GM18868 (cell line): Measurements from ENCODE around the gene VSTM4.

Experiments
- ATAC-seq: cut with Tn5 transposase; IDR thresholded peaks from one replicate; pipeline ENCODE4 v1.9.1; 2021; ENCODE audit warnings: mild to moderate bottlenecking, moderate library complexity; ENCODE audit not compliant: unreplicated experiment

Gene VSTM4

DNA sequence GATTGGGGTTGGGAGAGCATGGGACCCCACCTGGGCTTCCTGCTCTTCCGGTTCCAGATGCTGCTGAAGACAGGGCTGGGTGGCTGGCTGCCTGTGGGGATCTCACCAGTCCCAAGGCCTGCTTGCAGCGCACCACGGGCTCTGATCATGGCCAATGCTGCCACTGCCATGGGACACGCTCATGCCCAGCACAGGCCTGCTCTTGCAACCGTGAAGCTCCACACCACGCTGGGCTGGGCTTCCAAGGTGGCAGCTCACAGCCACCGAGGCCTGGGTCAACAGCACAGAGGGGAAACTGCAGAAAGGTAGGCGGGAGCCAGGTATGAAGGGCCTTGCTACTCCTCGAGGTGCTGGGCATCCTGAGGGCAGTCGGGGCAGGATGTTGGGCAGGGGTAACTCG is 103.6 kb downstream of the VSTM4 start:
- ATAC-seq: no peak

DNA sequence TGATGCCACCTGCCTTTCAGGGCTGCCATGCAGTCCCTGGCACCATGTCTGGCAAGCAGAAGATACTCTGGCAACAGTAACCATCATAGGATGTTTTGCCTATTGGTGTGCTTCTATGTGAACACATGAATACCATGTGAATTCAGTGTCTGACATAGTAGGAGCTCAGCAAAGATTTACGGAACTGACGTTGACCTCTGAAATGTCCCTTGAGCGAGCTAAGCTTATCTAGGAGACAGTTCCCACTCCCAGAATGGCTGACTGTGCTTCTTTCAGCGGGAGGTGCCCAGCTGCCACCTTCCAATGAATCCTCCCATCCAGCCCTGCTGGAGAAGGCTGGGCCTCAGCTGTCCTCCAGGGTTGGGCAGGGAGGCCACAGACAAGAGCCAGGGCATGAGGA is 104.5 kb downstream of the VSTM4 start:
- no peak for ATAC-seq

DNA sequence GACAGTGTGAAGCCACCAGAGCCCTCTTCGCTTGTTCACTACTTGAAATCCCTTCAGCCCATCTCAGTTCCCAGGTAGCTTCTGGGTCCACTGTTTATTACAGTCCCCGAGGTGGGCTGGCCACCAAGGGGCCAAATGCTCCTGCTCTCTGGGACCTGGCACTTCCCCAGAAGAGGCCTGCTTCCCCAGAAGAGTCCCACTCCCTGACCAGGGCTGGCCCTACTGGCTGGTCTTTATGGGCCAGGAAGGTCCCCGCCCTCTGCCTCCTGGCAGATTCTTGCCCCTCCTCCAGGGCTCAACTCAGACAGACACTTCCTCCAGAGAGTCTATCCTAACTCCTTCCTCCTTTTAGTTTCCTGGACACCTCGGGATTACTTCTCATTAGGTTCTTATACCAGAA is 105.0 kb downstream of the VSTM4 start:
- ATAC-seq: no peak

DNA sequence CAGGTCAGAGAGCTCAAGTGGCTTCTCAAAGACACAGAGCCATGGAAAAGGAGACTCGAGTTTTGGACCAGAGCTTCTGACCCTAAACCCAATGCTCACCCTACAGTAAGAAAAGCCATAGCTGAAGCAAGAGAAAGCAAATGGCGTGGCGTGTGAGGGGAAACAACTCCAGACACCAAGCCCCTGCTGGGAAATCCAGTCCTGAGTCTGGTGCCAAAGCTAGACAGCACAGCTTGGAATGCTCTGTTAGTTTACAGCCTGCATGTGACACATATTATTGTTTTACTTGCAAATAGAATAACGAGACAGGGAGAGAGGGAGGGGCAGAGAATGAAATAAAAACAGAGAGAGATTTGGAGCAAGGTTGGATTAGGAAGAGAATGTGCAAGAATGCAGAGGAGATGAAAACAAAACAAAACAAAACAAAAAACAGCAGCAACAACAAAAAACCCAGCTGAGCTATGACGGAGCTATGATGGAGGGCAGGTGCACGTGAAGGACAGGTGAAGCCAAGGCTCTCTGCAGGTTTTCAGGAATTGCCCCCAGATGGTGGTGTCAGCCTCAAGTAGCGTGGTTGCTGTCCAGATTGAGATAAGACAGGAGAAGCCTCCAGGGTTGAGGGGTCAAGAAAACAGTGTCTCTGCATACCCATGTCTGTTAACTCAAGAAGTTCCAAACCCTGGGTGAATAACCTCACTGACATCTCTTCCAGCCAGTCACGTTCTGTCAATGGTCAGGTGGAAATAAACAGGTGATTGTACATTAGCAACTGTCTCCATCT is 105.9 kb downstream of the VSTM4 start:
- no peak for ATAC-seq

DNA sequence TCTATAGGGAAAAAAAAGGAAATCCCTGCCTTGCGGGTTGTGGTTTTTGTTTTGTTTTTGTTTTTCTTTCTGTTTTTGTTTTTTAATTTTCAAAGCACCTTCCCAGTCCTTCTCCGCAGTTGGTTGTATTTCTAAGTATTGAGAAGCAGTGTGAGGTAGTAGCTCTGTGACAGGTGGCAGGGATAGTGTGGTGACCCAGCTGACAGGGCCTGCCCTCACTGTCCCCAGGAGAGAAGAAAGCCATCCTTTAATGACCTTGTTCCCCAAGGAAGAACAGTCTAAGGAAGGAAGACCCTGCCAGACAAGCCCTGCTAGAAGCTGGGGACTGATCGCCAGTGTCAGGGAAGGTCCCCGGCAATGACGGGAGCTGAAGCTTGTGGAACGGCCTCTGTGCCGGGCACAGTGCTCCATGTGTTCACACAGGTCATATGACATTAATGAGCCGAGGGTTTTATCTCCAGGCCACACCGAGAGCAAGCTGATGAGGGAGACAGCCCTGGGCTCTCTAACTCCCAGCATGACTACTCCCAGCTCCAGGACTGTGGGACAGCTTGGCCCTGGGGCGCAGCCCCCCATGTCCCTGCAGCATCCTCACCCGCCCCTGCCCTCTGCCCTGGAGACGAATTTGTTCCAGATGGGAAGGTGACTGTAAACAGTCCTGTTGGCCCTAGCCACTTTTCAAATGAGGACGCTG is 106.7 kb downstream of the VSTM4 start:
- ATAC-seq: no peak

DNA sequence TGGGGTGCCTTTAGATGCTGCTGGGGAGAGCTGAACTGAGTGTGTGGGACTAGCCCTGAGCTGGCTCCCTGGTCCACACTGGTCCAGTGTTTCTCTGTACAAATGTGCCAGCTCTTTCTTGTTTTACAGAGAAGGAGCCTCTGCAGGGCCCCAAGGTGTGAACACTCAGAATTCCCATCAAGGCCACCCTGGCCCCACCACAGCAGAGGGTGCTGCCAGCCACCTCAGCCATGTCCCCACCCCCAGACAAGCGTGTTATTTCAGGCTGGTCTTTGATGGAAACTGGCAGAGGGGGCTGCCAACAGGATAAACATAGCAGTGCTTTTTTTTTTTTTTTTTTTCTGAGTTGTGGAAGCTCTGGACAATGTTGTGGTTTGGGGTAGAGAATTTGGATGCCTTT is 107.2 kb downstream of the VSTM4 start:
- no peak for ATAC-seq

DNA sequence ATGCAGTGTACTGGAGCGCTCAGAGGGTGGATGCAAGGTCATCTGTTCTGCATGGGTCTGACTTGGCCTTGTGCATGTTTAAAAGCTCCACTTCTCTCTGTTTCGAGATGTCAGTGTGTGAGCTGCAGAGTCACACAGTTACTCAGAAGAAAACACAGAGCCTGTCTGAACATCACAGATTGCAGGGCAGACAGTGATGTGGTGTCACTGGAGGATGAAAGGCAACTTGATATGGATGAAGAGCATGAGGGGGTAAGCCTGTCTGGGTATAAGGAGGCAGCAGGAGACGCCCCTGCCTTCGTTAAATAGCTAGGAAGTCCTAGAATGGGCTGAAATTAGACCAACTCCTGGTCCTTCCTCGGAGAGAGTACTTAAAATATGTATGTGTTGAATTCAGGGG is 108.2 kb downstream of the VSTM4 start:
- no peak for ATAC-seq

DNA sequence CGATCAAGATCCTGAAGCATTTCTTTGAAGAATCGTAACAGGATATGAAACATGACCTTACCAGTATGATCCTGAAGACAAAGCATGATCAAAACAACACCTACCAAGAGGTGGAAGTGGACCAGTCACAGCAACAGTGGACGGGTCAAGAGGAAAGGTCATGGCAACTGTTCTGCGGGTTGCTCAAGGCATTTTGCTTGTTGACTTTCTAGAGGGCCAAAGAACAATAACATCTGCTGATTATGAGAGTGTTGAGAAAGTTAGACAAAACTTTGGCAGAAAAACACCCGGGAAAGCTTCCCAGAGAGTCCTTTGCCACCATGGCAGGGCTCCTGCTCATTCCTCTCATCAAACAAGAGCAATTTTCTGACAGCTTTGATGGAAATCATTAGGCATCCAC is 110.1 kb downstream of the VSTM4 start:
- ATAC-seq: no peak

DNA sequence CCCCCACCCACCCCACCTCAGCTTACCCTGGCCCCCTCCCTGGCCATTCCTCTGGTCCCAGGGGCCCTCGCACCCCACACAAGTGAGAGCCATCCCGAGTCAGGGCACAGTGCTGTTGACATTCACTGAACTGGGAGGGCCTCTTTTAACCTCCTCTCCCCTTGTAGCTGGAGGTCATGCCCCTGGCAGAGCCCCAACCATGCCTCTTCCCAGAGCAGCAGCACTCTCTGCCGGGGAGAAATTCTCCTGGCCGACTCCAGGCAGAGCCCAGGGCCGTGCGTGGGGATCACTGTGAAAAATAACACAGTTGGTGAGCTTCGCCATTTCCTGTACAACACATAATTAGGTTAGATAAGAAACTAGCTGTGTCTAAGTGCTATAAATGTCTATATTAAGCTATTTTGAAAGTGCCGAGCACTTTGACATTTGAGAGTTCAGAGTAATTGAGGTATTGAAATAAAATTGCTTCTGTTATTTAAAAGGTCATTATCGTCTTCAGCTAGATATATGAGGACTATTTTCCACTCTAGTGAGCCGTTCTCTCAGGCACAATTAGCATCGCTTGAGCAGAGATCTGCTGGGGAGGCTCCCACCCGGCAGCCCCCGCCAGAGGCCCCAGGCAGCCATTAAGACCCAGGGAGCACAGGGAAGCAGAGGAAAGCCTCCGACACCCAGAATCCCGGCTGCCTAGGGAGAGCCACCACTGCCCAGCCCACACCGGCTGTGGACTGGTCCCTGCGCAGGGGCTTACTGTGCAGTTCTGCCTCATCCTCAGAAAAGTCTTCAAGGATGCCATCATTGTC is 113.3 kb downstream of the VSTM4 start:
- no peak for ATAC-seq

DNA sequence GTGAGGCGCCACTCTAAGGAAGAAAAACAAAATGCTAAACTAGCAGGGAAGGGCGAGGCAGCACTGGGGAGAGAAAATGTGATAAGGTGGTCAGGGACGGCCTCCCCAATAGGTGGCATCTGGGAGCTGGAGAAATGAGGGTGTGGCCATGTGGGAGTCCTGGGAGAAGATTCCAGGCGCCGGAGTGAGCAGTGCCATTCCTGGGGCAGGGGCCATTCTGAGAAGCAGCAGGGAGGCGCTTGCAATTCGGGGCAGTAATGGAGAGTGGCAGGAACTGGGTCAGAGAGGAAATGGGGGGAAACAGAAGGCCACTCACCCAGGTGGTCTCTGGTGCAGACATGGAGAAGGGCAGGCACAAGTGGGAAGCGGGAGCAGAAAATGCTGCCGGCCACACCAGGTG is 113.9 kb downstream of the VSTM4 start:
- no peak for ATAC-seq

DNA sequence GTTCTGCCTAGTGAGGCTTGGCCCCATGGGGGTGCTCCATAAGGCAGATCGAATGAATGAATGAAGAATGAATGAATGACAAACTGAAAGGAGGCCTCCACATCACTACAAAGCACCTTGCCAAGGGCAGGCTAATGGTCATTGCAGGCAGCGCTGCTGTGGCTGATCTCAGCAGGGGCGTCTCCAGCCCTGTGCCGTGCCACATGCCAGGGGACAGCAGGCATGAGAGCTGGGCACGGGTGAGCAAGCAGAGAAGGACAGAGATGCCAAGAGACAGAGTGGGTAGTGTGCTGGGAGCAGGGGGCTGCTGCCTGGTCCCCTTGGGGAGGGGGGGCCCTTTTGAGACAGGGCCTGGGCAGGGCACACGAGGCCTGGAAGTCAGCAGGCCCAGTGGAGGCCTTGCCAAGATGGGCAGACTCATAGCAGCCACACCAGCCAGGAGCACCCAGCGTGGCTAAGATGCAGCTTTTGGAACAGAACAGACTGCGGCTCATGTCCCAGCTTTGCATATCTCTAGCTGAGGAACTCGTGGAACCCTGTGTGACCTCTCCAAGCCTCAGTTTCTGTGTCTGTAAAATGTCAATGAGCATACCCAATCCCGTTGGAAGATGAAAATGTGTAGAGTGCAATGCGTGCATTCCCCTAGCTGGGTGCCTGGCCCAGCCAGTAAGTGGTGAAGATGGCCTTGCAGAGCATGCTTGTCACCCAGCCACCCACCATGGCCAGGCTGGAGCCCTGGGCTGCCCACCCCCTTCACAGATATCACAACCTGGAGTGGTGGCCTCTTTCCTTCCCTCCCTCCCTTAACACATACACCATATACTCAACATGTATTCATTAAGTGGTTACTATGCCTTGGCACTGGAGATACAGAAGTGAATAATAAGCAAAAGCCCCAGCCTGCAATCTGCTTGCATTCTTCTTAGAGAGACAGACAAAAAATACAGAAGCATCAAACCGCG is 114.6 kb downstream of the VSTM4 start:
- no peak for ATAC-seq

DNA sequence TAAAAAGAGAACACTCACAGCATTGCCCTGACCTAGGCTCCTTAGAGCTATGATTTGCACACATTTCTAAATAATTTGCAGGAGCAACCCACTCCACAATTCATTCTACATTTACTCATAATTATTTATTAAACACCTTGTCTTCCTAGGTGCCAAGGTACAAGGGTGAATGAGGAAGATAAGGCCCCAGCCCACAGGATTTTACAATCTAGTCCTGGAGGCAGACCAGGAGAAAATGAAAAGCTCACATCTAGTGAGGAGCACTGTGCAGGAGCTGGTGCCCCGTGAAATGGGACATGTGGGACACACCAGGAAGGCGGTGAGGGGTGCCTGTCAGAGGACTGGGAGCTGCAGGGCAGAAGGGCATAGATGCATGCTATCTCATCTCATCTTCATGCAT is 116.0 kb downstream of the VSTM4 start:
- no peak for ATAC-seq

DNA sequence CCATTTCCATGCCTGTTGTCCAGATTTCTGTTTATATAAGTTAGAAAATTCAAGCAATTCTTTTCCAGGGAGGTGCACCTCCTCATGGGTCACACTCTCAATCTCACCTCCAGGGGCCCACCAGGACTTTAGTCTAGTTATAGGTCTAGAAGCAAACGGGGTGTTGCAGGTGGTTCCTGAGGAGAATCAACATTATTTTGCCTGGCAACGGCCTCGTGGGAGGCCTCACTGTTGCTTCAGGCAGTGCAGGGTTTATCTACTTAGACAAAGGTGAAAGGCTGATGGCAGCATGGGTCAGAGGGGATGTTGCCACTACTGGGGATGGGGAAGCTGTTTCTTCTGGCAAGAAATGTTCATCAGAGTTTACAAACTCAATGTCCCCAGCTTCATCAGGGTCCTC is 119.0 kb downstream of the VSTM4 start:
- ATAC-seq: no peak

DNA sequence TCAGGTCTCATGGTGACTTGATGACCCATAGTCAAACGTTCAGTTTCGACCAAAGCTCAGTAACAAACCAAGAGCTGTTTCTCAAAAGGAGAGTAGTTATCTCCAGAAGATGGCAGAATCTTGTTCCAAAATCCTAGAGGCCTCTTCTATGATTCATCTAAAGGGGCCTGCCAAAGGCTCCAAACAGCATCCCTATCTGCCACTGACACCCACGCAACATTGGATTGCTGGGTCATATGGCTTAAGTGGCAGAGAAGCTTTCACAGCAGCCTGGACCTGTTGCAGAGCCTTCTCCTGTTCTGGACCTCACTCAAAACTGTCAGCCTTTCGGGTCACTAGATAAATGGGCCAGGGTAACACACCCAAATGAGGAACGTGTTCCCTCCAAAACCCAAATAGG is 121.7 kb downstream of the VSTM4 start:
- no peak for ATAC-seq

DNA sequence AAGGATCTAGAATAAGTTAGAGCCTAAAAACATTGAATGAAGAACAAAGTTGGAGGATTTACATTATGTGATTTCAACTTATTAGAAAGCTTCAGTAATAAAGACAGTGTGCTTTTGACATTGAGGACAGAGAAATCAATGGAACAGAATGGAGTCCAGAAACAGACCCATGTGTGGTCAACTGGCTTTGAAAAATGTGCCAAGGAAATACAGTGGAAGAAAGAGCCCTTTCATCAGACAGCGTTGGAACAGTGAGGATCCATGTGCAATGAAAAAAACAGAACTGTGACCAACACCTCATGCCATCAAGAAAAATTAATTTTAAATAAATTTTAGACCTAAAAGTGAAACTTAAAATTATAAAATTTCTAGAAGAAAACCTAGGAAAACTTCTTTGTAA is 125.1 kb downstream of the VSTM4 start:
- ATAC-seq: no peak

DNA sequence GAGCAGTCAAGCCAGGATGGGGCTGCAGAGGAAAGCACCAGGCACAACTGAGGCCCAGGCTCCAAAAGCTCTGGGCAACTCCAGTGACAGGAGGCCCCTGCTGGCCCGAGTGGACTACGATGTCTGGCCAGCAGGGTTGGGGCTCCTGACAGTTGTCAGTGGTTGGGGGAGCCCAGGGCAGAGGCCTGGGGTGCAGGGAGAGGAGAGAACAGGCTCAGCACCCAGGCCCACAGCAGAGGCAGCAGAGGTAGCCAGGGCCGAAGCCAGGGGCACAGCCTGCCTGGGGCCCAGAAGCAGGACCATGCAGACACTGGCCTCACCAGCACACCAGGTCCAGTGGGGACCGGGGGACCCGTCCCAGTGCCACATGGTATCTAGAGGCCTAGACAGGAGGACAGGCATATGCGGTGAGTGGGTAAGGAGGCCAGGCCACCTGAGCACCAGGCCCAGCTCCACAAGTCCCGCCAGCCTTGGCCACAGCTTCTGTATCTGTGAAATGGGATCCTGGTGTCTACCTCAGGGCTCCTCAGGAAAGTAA is 129.6 kb downstream of the VSTM4 start:
- ATAC-seq: no peak

DNA sequence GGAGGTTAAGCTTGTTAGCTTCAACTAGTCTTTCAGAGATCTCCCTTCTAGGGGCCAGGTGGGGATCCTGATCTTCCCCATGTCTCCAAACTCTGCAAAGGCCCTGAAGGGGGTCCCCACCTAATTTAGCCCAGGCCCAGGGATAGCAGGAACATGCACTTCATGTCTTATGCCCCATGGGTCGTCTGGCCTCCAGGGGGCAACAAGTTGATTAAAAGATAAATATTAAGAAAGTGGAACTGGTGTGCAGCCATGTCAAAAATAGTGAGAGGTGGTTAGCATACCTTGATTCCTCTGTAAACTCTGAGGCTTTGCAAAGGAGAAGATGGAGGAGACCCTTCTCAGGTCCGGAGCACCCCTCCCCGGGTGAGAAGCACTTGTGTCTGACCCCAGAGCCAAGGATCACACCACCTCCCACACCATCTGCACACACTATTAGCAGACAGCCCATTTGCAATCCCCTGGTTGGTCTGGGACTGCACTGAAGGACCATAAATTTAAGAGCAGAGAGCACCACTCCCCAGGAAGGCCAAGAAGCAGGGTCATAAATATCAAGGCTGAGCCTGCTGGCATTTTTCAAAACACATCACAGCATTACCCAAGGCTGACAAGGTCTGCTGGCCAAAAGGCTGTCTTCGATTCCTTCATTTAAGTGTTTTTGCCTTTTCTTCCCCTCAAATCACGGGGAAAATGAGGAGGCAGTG is 131.5 kb downstream of the VSTM4 start:
- no peak for ATAC-seq

DNA sequence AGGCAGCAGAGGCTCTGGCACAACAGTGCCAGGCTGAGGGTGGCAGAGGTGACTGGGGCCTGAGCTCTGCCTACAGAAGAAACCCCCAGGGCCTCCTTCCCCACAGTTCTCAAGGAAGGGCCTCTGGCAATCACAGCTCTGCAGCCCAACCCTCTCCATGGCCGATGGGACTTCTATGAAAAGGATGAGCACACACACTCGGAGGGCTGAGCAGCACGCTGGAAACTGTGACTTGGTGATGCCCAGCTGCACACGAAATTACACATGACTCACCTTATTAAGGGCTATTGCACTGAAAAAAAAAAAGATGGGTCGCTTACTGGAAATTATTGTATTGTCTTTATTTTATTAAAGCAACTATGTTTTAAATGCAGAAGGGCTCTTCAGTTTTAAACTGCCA is 132.7 kb downstream of the VSTM4 start:
- no peak for ATAC-seq

DNA sequence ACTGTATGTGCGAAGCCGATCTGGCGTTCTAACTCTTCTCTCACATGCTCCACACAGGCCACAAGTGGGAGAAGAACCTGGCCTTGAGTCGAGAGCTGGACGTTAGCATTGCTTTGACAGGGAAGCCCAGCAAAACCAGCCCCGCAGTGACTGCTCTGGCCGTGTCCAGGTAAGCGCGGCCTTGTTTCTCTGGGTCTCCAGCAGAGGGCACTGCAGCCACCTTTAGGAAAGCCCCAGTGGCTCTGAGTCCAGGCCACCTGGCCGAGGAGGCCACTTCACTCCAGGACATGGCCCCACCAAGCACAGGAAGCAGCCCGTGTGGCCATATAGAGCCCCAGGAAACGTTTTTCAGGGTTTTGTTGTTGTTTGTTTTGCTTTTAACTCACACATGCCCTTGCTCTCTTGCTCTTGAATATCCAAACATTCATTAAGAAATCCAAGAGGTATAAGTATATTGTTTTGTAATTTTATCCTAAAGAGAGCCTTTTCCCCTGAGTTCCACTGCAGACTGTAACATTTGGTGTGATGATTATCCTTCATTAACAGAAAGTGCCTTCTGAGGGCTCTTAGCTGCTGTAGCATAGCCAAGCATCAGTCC is 133.9 kb downstream of the VSTM4 start:
- ATAC-seq: no peak
